ENCODE measurements around the gene WDR88. TPM values are rescaled to one million over a fixed set of nuclear protein-coding genes. Genes with fewer than 3 reads are reported as not detected.

WDR88 gene
- total and polyA plus RNA-seq, 2 of the 8 experiments (the other 6 are each of a cell fraction or from before 2014, with no cell fraction given), result not detected

DNA sequence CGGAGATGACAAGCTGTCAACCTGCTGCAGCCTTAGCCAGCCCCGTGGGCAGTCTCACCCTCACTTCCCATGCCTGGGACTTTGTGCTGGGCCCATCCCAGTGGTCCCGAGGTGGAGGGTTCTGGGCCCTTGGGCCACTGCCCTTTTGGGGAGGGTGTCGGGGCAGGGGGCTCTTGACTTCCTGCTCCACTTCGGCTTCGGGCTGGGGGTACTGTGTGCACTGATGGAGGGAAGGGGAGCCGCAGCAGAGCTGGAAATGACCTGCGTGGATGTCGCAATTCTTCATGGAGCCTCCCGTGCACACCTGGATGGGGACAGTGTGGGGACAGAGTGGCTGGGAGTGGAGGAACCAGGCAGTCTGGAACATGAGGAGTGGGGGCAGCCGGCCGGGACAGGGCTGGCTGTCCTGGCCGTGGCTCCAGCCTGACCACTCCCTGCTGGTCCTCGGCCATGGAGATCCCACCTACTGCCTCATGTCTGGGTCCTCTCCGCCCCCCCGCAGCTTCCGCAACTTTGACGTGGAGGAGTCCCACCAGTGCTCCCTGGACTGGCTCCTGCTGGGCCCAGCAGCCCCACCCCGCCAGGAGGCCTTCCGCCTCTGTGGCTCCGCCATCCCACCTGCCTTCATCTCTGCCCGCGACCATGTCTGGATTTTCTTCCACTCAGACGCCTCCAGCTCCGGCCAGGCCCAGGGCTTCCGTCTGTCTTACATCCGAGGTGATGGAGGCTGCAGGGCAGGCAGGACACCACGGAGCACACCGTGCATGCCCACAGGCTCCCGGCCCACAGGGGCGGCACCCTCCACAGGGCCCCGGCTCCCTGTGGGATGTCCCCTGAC, 72.4 kb downstream of the WDR88 start:
- Histone ChIP-seq H3K18ac (ENCODE audit: extremely low read depth, low read length) (no peak overlapping the region), H3K79me1 (ENCODE audit: low read depth, low read length) (peaks cover 3% of the 10 kb centered on the region; the same call in 1 of the 2 replicates), H4K8ac (ENCODE audit: extremely low read depth, insufficient read depth, low read length) (no peak overlapping the region; the same call in 1 of the 2 replicates), H2AK5ac (ENCODE audit: low read depth, low read length) (no peak overlapping the region), H4K91ac (replicated peaks; ENCODE audit: insufficient read length, low read length) (no peak overlapping the region), H2BK15ac (ENCODE audit: low read length) (no peak overlapping the region), H3K4me1 (replicated peaks in 1 of 4; ENCODE audit: control insufficient read depth in 3 of 4, insufficient read depth in 4 of 4, low read length in 3 of 4) (no peaks in the 10 kb centered on the region), H2BK5ac (ENCODE audit: low read depth, low read length) (no peak overlapping the region), H3K56ac (replicated peaks; ENCODE audit: insufficient read length, low read depth, low read length) (no peak overlapping the region), H3K14ac (ENCODE audit: insufficient read length) (no peak overlapping the region), H2BK120ac (replicated peaks; ENCODE audit: low read depth, low read length) (no peak overlapping the region), H3K36me3 (ENCODE audit: control insufficient read depth in 2 of 4, insufficient read depth in 4 of 4, low read length in 3 of 4) (peaks cover 0 to 28% (median 2%) of the 10 kb centered on the region in 4 experiments; a peak in 4 of 8 replicates), H4K20me1 (replicated peaks in 1 of 2; ENCODE audit: control insufficient read depth in 1 of 2, insufficient read depth in 2 of 2, low read length in 2 of 2) (peaks cover 4 to 7% of the 10 kb centered on the region in 2 experiments), H3K4ac (replicated peaks; ENCODE audit: insufficient read length, low read depth, low read length) (no peak overlapping the region), H2BK12ac (ENCODE audit: low read depth, low read length) (no peak overlapping the region), H4K5ac (ENCODE audit: insufficient read length, low read depth, low read length) (no peak overlapping the region), H3K4me3 (ENCODE audit: extremely low read depth in 1 of 4, insufficient read depth in 2 of 4, low read depth in 3 of 4, low read length in 4 of 4) (no peak overlapping the region), H3K23ac (ENCODE audit: insufficient read length) (no peak overlapping the region), H3K27ac (ENCODE audit: low read depth, low read length) (no peak overlapping the region), H2AFZ (ENCODE audit: low read length) (no peak overlapping the region), H3K27me3 (replicated peaks in 1 of 4; ENCODE audit: control insufficient read depth in 3 of 4, extremely low read depth in 1 of 4, insufficient read depth in 3 of 4, low read length in 3 of 4) (no peaks in the 10 kb centered on the region), H3K9me3 (ENCODE audit: insufficient read depth in 2 of 2, low read depth in 1 of 2, low read length in 1 of 2) (no peaks in the 10 kb centered on the region), H3K23me2 (ENCODE audit: low read depth, low read length) (no peaks in the 10 kb centered on the region), H2BK20ac (ENCODE audit: low read length) (no peak overlapping the region), H3K4me2 (ENCODE audit: insufficient read depth in 1 of 2, low read depth in 2 of 2, low read length in 2 of 2) (no peak overlapping the region), H3K9ac (replicated peaks in 1 of 4; ENCODE audit: extremely low read depth in 1 of 4, low read depth in 3 of 4, low read length in 3 of 4) (no peak overlapping the region), H3K79me2 (ENCODE audit: control insufficient read depth in 1 of 2, insufficient read depth in 2 of 2, low read length in 2 of 2) (no peaks in the 10 kb centered on the region)
- 91% methylated on average over 23 of the region's 32 CpGs; no CpG with 5 or more reads in 1 of the 2 experiments for WGBS, 2 experiments (ENCODE audit: extremely low coverage in 1 of 2, insufficient coverage in 1 of 2, insufficient read length in 1 of 2, insufficient replicate concordance in 2 of 2, low coverage in 1 of 2, low lambda C conversion rate in 2 of 2, missing lambda C conversion rate in 1 of 2)
- ChIA-PET CTCF (ENCODE audit: partially characterized antibody) (interaction anchor here (0.9 to 1.0 kb wide), 3 partner anchors 10 to 20 kb away, joined by 3 to 4 read pairs (median 4); no protein-coding TSS in a partner anchor), POLR2A (ENCODE audit: partially characterized antibody) (interaction anchor here (1.4 kb wide), 1 partner anchor 8 kb away, joined by 4 read pairs; no protein-coding TSS in a partner anchor)
- DNase-seq (ENCODE audit: low read depth in 1 of 2, low spot score in 2 of 2) (no peak), FAIRE-seq (no peak)
- TF ChIP-seq GTF2F1 (IDR thresholded peaks at IDR 0.05; ENCODE audit: borderline replicate concordance, low read depth, low read length) (no peak), GABPA (IDR thresholded peaks at IDR 0.05; ENCODE audit: borderline replicate concordance, insufficient read depth, low read length) (no peak), CHD2 (IDR thresholded peaks at IDR 0.05; ENCODE audit: low read length) (no peak)

Measured in H1 (cell line).